Sigmoid colon (tissue), 7 donors: Measurements from ENCODE around the gene LAG3. TPM values are rescaled to one million over a fixed set of nuclear protein-coding genes. Genes with fewer than 3 reads are reported as not detected.

Experiments used
- DNase-seq: peaks from one replicate; pipeline ENCODE4 v3.0.0-alpha.2; 2019
- H3K27ac ChIP-seq, 4 donors: fragments of 200-600 bp; sonication (generic); one replicate each; pipeline ENCODE4 v1.5.1; 2016 to 2019; ENCODE audit warnings: mild to moderate bottlenecking in 1 of 4
- H3K27me3 ChIP-seq, 3 donors: fragments of 200-600 bp; sonication (generic); one replicate each; pipeline ENCODE4 v1.5.1; 2019; ENCODE audit warnings: mild to moderate bottlenecking in 1 of 3
- H3K36me3 ChIP-seq, 4 donors: fragments of 200-600 bp; sonication (generic); one replicate each; pipeline ENCODE4 v1.5.1; 2016 to 2019
- H3K4me1 ChIP-seq, 4 donors: fragments of 200-600 bp; sonication (generic); one replicate each; pipeline ENCODE4 v1.5.1; 2017 to 2019
- H3K4me3 ChIP-seq, 4 donors: fragments of 200-600 bp; sonication (generic); one replicate each; pipeline ENCODE4 v1.5.1; 2017 to 2019; ENCODE audit warnings: mild to moderate bottlenecking in 2 of 4, moderate library complexity in 1 of 4
- H3K9me3 ChIP-seq, 4 donors: fragments of 200-600 bp in 3 of 4; sonication (generic) in 3 of 4; one replicate each; pipeline versions ENCODE4 v1.5.1 to v1.6.1; 2013 to 2019
- CTCF ChIP-seq, 4 experiments: fragments of 450-650 bp in 3 of 4; fragments of 200-600 bp in 1 of 4; IDR thresholded peaks; one replicate each; pipeline ENCODE4 v1.5.1; 2016 to 2019; ENCODE audit warnings: antibody characterized with exemption in 4 of 4, mild to moderate bottlenecking in 3 of 4, moderate library complexity in 2 of 4
- EP300 ChIP-seq, 4 donors: sonication (generic); formaldehyde crosslinking; IDR thresholded peaks; one replicate each; pipeline ENCODE4 v1.6.1; 2017; ENCODE audit warnings: antibody characterized with exemption in 4 of 4
- POLR2A ChIP-seq, 2 donors: fragments of 450-650 bp; IDR thresholded peaks; one replicate each; pipeline ENCODE4 v1.6.1; 2016; ENCODE audit warnings: antibody characterized with exemption in 2 of 2, mild to moderate bottlenecking in 2 of 2, moderate library complexity in 2 of 2
- POLR2AphosphoS5 ChIP-seq, 4 donors: sonication (generic); formaldehyde crosslinking; IDR thresholded peaks; one replicate each; pipeline ENCODE4 v1.6.1; 2017; ENCODE audit warnings: antibody characterized with exemption in 4 of 4
- WGBS, 2 donors: extraction: QIAGEN DNeasy Blood & Tissue Kit; methylation state at CpG; one replicate each; pipeline ENCODE4 v1.1.7; 2013; 5-methylcytosine and 5-hydroxymethylcytosine counted together
- intact Hi-C: fragments of 100-400 bp; cut with DNase I; formaldehyde crosslinking; loops from one replicate; pipeline ENCODE4 v1.15.1; 2023
- polyA plus RNA-seq, 3 donors: library from polyadenylated mRNA; stranded (reverse); fragments of 200-250 nt; gene quantifications; one replicate each; pipeline ENCODE4 v1.2.3, GENCODE V29; 2013
- total RNA-seq, 4 donors: library from RNA; depleted of rRNA; stranded (reverse); fragments of >200 nt; gene quantifications; one replicate each; pipeline ENCODE4 v1.1.0, GENCODE V29; 2016
- donor health status: healthy with polysubstance abuse.
- donor health status: Bipolar disorder and iron deficiency.
- donor health status: healthy.

LAG3 gene
- total and polyA plus RNA-seq, 7 donors = 0.60 to 6.9 (median 2.7) TPM

GRCh38 chr12:6766651-6767349 is 5.5 kb upstream of the LAG3 start:
- peak overlapping the region; percentile 93 to 99 (median 96) for H3K27ac ChIP-seq
- DNase-seq = peak; percentile 91
- TF ChIP-seq CTCF (IDR thresholded peaks at IDR 0.05) (peak in 2 of 4 experiments; percentile 41 to 74), POLR2A (IDR thresholded peaks at IDR 0.05) (no peak), POLR2AphosphoS5 (IDR thresholded peaks at IDR 0.05) (peak; percentile 19 to 72 (median 54)), EP300 (IDR thresholded peaks at IDR 0.05) (no peak)
- H3K4me3 ChIP-seq = peak overlapping the region; percentile 61 to 94 (median 91)
- intact Hi-C loops = loop anchor here (5.0 kb wide), 2 partner anchors 61 to 154 kb away; partner anchors contain the start of gene P3H3
- H3K27me3 ChIP-seq = no peaks in the 10 kb centered on the region
- no peaks in the 10 kb centered on the region for H3K9me3 ChIP-seq
- H3K4me1 ChIP-seq = peaks cover 0 to 74% (median 70%) of the 10 kb centered on the region in 4 donors
- 1% methylated on average over 88 of the region's 88 CpGs for WGBS, 2 donors
- H3K36me3 ChIP-seq = peaks cover 0 to 23% (median 6%) of the 10 kb centered on the region in 4 donors

- no peaks in the 10 kb centered on the region for H3K9me3 ChIP-seq
- peaks cover 0 to 81% (median 78%) of the 10 kb centered on the region in 4 donors for H3K4me1 ChIP-seq
- 24 to 26% methylated on average over 43 to 44 of the region's 44 CpGs for WGBS, 2 donors
- intact Hi-C loops = loop anchor here (5.0 kb wide), 2 partner anchors 60 to 155 kb away; partner anchors contain the start of gene P3H3
- H3K4me3 ChIP-seq = peak overlapping the region; percentile 61 to 94 (median 91)
- peak overlapping the region; percentile 93 to 99 (median 96) for H3K27ac ChIP-seq
- TF ChIP-seq POLR2AphosphoS5 (IDR thresholded peaks at IDR 0.05) = peak in 3 of 4 donors; percentile 15 to 36 (median 17)
- no peak for TF ChIP-seq EP300 (IDR thresholded peaks at IDR 0.05)
- H3K27me3 ChIP-seq = no peaks in the 10 kb centered on the region
- DNase-seq = no peak
- H3K36me3 ChIP-seq = peaks cover 0 to 23% (median 6%) of the 10 kb centered on the region in 4 donors
Measured at GRCh38 chr12:6767353-6768319, 4.7 kb upstream of the LAG3 start.

- no peaks in the 10 kb centered on the region for H3K27me3 ChIP-seq
- H3K9me3 ChIP-seq = no peaks in the 10 kb centered on the region
- TF ChIP-seq POLR2A (IDR thresholded peaks at IDR 0.05) (no peak), CTCF (IDR thresholded peaks at IDR 0.05) (no peak), EP300 (IDR thresholded peaks at IDR 0.05) (no peak), POLR2AphosphoS5 (IDR thresholded peaks at IDR 0.05) (no peak)
- peak overlapping the region; percentile 61 to 94 (median 91) for H3K4me3 ChIP-seq
- intact Hi-C loops = loop anchor here (5.0 kb wide), 2 partner anchors 59 to 156 kb away; partner anchors contain the start of gene P3H3
- peaks cover 0 to 84% (median 79%) of the 10 kb centered on the region in 4 donors for H3K4me1 ChIP-seq
- peak overlapping the region; percentile 93 to 99 (median 96) for H3K27ac ChIP-seq
- H3K36me3 ChIP-seq = peaks cover 0 to 23% (median 6%) of the 10 kb centered on the region in 4 donors
- WGBS, 2 donors = 60 to 70% methylated on average over 6 of the region's 6 CpGs
- no peak for DNase-seq
Measured at GRCh38 chr12:6768437-6768914, 3.8 kb upstream of the LAG3 start.

GRCh38 chr12:6768990-6769389 is 3.3 kb upstream of the LAG3 start:
- WGBS, 2 donors = 65 to 68% methylated on average over 6 of the region's 6 CpGs

More at GRCh38 chr12:6768990-6769389, 3.3 kb upstream of the LAG3 start:
- peak; percentile 88 for DNase-seq
- TF ChIP-seq CTCF (IDR thresholded peaks at IDR 0.05) = no peak
- peak in 1 of 4 donors; percentile 31 for TF ChIP-seq POLR2AphosphoS5 (IDR thresholded peaks at IDR 0.05)
- Histone ChIP-seq H3K4me1 (peaks cover 0 to 84% (median 78%) of the 10 kb centered on the region in 4 donors), H3K4me3 (peak overlapping the region; percentile 61 to 94 (median 91)), H3K27me3 (no peaks in the 10 kb centered on the region), H3K9me3 (no peaks in the 10 kb centered on the region), H3K27ac (peak overlapping the region; percentile 93 to 99 (median 96)), H3K36me3 (peaks cover 0 to 23% (median 6%) of the 10 kb centered on the region in 4 donors)
- intact Hi-C loops = loop anchor here (5.0 kb wide), 2 partner anchors 58 to 157 kb away; partner anchors contain the start of gene P3H3
